NCI-H1694 treated with DMSO at 0.1 percent for 48 hours (cell line): ENCODE results near the gene ITGAV.
"Not testable (repeated sequence)": the region's sequence is repeated elsewhere in the genome, so short reads cannot be mapped to it uniquely, and the experiment has no call there.

Source experiments
- DNase-seq: peaks from one replicate; lab custom pipeline; 2025; lab: John Stamatoyannopoulos, UW

The ITGAV gene

DNA sequence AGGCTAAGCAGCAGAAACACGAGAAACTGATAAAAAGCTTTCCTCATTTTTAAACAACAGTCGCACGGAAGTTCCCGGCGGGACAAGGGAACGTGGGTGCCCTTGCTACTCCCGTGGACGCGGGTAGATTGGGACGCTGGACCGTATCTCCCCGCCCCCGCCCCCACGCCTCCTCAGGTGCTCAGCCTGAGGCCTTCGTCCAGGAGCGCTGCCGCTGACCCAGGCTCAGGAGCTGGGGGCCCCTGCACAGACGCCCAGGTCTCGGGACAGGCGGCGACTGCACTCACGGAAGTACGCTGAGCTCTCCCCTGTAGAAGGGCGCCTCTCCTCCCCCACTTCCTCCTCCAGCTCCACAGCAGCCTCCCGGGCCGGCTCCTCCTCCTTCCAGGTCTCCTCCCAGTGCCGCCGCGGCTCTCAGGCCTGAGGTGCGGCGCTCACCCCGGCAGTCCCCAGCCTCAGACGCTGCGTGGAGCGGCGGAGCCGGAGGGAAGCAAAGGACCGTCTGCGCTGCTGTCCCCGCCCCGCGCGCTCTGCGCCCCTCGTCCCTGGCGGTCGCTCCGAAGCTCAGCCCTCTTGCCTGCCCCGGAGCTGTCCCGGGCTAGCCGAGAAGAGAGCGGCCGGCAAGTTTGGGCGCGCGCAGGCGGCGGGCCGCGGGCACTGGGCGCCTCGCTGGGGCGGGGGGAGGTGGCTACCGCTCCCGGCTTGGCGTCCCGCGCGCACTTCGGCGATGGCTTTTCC is at the start of gene ITGAV:
Gene ITGAV (plus strand): TSS at position 445 of the 738 bp plus-strand sequence. CDS start 283 bp downstream, at position 728.
- DNase-seq = peak; percentile 83

DNA sequence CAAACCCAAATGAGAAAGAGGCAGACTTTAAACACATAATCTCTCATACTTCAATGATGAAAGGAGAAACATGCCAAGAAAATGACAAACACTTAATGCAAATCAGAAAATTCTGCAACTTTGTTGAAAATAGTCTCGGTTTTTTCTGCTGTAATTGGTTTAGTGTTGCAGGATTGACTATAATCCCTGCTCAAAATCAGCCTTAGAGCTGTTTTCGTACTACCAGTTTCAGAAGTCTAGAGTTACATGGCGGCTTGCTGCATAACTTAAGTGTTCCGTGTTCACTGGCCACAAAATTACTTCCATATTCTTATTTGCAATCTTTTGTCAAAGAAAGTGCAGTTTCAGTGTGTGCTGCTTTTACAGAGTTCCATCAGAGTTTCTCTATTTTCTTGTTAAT is 48.9 kb upstream of the ITGAV start:
- DNase-seq = no peak

DNA sequence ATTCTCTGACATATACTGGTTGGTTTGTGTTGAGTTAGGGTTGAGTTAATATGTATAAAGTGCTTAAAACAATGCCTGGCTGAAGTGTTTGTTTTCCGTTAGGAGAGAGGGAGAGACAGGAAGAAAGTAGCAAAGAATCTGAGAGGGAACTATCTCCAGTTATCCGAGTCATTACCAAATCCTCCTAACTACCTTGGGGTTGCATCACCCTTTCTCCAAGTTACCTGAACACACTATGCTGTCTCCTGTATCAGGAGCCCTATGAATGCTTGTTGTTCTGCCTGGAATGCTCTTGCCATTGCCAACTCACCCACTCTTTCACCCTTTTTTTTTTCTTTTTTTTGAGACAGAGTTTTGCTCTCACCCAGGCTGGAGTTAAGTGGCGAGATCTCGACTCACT is 47.9 kb upstream of the ITGAV start:
- no peak for DNase-seq

DNA sequence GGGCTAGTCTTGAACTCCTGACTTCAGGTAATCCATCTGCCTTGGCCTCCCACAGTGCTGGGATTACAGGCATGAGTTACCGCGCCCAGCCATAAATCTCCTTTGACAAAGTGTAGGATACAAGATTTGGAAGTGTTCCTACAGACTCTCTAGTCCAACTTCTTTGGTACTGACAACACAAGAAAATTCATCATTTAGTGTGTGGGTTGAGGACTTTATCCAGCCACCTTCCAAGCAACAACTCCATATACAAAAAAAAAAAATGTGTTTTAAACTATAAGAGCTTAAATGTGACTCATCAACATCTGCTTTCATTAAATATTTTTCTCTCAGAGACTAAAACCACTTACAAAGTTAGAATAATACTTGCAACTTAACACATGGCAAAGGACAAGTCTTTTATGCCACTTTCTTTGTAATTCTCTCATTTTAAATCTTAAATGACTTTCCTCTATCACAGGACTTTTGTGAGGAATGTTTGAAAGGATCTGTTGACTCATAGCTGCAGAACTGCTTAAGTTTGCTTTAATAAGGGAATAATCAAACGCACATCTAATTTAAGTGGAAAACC is 46.2 kb upstream of the ITGAV start:
- no peak for DNase-seq

DNA sequence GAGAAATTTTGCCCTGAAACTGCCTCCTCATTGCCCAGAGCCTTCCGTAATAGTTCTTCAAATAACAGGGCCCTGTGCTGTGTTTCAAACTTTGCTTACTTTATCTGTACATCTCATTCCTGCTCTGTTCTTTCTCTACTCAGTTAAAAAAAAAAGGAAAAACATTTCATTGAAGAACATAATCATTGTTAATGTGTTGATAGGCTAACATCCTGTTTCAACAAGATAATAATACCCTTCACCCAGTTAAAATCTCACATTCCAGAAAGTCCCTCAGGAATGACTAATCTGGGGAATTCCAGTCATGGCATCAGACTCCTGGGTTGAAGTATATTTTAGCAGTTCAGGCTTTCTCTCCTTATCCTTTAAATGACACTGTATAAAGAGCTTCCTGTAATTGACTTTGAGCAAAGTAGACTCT is 45.6 kb upstream of the ITGAV start:
- no peak for DNase-seq

DNA sequence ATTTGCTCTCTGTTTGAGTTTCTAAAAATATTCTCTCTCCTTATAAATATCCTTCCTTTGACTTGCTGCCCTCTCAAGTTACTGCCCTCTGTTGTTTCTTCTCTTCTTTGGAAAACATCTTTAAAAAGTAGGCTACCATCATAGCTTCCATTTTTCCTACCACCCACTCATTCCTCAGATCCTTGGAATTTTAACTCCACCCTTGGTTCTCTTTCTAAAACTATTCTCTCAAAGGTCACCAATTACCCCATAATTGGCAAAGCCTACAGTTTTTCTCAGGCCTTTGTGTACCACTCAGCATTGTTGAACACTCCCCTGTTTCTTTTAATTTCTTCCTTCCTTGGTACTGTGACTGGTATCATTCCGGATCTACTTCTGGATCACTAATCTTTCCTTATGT is 43.0 kb upstream of the ITGAV start:
- no peak for DNase-seq

DNA sequence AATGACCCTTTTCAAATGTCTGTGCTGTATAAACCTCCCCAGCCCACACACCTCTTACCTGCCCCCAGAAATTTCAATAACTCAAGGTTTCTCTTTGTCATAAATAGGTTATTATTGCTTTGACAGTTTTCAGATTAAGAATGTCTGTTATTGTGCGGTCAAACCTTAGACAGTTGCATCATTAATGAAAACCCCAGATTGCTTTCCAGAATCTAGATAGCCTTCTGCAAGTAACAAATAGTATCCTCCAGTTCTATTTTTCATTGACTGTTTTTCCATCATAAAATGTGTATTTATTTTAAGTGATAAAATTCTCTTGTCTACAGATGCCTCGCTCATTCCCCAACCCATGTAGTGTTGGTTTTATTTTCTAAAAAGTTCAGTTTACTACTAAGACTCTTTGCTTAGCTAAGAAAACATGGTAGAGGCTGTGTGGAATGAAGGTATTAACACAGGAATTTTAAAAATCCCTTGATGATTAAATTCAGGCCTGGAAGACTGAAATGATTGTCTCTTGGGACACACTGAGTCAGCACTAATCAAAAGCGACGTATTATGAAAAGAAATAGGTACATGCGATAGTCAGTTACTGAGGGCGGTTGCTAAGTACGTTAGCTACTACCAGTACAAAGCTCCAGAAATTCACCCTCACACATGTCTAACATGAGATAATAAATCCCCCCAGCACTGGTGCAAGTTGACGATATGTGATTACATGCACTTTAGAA is 38.4 kb upstream of the ITGAV start:
- DNase-seq = no peak

DNA sequence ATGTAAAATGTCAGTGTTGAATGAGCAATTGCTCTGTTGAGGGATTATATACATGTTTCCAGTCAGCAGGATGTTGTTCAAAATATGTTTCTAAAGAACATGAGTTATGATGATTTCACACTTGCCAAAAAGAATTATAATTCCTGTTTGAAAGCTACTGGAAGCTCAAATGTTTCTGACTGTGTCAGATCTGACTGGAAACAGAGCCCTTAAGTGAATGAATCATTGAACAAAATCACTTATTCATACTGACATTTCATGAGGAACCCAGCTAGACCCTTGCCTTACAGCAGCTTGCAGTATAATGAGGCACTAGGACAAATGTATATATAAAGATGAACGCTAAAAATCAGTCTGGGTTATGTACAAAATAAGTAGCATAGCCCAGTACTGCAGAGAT is 35.4 kb upstream of the ITGAV start:
- no peak for DNase-seq

DNA sequence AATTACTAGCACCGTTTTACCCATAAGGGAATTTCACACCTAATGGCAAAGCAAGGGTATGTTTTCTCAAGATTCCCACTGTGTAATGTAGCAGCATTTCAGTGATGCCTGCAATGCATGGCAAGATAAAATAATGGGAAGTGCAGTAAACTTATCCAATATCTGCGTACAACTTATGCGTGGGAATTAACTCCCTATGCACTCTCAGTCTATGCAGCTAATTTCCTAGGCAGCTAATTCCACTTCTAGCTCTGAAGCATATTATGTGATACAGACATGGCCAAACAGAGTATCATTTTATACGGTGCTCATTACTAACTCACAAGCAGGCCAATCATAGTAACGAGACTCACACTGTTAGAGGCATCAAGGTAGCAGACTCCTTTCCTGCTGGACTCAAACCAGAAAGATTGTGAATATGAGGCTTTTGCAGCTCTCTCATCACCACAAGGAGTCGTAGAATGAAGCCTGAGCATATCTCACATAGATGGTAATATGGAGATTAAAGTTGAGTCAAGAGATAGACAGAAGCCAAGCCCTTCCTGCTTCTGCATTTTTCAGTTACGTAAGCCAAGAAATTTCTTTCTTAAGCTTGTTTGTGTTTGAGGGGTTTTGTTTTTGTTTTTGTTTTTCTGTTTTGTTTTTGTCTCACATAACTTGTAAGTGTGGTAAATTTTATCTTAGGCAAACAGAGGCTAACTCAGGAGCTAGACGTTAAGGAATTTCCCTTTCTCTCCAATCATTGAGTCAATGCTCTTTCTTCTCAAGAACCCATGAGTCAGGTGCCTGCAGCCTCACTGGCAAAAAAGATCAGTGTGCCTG is 34.8 kb upstream of the ITGAV start:
- no peak for DNase-seq

DNA sequence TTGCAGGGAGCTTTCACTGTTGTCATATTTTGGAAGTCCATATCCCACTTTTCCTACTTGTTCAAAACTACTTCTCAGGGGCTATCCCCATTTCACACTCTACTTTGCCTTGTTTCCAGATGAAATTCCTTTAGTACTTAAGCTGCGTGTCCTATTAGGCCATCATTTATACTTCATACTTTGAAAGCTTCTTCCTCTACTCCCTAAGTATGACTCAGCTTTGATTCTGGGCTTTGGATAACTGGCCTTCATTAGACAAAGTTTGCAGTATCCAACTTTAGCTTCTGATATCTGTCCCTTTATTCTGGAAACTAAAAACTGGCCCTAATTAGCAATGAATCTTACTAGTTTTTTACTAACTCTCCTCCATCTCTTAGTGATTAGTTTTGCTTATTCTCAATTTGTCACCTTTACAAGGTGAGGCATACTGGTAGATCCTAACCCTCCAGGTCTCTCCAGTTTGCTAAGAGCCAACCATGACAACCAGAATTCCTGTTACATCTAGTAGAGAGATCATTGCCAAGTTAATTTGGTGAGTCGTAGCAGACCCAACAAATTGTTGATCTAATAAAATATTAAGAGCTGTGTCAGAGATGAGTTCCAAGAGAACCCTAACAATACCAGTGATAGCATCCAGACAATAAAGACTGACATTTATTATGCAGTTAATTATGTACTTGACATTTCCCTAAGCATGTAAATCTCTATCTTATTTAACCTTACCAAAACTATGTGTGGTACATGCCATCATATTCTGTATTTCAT is 31.2 kb upstream of the ITGAV start:
- DNase-seq = no peak

DNA sequence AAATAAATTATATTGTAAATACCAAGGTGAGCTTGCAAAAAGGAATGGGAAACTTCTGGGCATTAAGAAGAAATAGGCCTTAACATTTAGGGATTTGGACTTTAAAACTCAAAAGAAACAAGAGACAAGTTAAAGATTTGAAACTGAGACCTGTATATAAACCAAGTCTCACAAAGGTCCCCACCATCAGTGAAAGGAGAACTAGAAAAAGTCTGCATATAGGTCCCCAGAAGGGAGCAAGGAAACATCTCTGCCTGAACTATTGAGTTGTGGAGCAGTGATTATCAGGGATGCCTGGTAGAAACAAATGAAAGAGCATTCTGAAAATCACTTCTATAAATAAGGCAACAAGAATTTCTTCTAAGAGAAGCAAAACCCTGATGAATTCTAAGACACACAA is 30.5 kb upstream of the ITGAV start:
- no peak for DNase-seq

DNA sequence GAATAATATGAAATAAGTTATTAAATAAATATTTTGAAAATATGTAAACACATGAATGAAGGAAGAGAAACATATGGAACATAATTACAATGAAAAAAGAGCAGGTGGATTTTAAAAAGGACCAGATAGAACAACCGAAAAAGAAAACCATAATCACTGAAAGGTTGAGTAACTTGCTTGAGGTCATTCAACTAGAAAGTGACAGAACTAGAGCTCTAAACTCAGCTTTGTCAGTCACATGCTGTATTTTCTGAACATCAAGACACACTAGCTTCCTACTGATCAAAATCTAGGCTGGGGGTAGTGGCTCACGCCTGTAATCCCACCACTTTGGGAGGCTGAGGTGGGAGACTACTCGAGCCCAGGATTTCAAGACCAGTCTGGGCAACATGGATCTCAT is 30.0 kb upstream of the ITGAV start:
- DNase-seq = no peak

DNA sequence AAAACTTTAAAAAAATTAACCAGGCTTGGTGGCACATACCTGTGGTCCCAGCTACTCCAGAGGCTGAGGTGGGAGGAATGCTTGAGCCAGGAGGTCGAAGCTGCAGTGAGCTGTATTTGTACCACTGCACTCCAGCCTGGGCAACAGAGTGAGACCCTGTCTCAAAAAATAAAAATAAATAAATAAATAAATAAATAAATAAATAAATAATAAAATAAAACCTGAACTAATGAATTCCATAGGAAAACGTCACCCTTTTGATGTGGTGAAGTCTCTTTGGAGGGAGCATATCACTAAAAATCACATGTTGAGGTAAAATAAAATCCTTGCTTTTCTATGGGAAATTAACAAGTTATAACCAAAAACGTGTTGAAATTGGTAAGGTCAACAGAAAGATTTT is 29.6 kb upstream of the ITGAV start:
- no peak for DNase-seq

DNA sequence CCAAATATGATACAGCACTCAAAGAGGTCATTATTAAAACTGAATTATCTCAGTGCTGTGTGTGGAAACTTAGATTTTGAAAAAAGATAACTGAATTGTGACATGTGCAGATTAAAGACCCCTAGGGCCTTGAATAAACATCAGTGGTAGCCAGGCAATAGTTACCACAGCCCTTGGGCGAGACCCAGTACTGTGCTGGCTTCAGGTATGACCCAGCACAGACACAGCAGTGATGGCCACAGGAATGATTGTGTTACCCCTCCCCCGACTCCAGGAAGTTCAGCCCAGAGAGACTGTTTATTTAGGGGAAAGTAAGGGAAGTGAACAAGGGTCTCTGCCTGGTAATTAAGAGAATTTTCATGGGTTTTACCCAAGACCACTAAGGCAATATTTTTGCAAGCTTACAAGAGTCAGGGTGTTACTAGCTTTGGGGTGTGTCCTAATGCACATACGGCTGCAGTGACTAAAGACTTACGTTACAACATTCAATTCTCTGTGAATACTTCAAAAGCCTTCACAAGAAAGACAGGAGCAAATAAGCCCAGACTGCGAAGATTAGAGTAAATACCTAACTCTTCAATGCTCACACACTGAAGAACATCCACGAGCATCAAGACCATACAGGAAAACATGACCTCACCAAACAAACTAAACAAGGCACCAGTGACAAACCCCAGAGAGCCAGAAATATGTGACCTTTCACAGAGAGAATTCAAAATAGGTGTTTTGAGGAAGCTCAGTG is 28.2 kb upstream of the ITGAV start:
- no peak for DNase-seq

DNA sequence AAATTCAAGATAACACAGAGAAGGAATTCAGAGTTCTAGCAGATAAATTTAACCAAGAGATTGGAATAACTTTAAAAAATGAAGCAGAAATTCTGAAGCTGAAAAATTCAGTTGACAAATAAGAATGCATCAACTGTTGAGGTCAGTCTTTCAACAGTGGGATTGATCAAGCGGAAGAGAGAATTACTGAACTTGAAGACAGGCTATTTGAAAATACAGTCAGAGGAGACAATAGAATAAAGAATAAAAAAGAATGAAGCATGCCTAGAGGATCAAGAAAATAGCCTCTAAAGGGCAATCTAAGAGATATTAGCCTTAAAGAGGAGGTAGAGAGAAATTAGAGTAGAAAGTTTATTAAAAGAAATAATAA is 27.7 kb upstream of the ITGAV start:
- no peak for DNase-seq

DNA sequence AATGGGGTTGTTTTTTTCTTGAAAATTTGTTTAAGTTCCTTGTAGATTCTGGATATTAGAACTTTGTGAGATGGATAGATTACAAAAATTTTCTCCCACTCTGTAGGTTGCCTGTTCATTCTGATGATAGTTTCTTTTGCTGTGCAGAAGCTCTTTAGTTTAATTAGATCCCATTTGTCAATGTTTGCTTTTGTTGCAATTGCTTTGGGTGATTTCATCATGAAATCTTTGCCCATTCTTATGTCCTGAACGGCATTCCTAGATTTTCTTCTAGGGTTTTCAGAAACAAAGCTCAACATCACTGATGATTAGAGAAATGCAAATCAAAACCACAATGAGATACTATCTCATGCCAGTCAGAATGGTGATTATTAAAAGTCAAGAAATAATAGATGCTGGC is 21.3 kb upstream of the ITGAV start:
- DNase-seq = not testable (repeated sequence)

DNA sequence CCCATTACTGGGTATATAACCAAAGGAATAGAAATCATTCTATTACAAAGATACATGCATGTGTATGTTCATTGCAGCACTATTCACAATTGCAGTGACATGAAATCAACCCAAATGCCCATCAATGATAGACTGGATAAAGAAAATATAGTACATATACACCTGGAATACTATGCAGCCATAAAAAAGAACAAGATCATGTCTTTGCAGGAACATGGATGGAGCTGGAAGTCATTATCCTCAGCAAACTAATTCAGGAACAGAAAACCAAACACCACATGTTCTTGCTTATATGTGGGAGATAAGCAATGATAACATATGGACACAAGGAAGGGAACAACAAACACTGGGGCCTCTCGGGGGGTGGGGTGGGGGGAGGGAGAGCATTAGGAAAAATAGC is 20.7 kb upstream of the ITGAV start:
- DNase-seq = not testable (repeated sequence)

DNA sequence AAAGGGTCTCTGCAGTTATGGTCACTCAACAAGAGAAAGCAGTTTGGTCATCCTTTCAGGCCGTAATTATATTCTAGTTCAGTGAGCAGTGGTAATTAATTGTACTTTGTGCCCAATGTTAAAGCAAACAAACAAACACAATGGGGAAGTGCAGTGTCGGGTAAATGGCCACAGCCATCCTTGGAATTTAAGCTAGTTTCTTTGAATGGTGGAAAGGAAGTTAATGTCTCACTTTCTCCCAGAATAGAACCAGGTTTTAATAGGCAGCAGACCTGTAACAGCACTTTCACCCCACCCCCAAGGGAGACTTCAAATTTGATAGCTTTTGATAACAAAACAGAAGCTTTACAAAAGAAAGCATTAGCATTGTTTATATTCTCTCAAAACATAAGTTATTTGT is 20.0 kb upstream of the ITGAV start:
- DNase-seq = no peak

DNA sequence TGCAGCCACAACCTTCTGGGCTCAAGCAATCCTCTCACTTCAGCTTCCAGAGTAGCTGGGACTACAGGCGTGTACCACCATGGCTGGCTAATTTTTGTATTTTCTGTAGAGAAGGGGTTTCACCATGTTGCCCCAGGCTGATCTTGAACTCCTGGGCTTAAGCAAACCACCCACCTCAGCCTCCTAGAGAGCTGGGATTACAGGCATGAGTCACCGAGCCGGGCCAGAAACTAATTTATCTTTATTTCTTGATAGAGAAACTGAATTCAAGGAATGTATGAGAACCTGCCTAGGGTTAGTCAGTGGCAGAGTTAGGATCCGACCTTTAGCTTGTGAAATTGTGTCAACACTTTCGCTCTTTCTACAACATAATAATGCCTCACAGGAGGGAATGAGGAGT is 19.3 kb upstream of the ITGAV start:
- DNase-seq = no peak

DNA sequence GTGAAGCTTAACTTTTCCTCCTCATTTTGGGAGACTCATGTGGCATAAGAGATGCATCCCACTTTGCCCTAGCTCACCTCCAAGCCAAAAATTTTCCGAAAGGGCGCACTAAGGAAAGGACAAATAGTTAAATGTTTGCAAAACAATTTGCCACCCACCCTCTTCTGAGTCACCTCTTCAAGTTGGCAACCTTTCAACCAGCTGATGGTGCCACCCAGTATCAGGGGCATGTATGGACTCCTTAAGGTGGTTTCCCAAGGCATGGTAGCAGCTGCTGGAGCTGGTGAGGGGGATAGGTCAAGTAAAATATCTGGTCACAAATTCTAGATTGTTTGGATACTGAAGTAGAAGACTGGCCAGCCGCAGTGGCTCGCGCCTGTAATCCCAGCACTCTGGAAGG is 17.2 kb upstream of the ITGAV start:
- no peak for DNase-seq

DNA sequence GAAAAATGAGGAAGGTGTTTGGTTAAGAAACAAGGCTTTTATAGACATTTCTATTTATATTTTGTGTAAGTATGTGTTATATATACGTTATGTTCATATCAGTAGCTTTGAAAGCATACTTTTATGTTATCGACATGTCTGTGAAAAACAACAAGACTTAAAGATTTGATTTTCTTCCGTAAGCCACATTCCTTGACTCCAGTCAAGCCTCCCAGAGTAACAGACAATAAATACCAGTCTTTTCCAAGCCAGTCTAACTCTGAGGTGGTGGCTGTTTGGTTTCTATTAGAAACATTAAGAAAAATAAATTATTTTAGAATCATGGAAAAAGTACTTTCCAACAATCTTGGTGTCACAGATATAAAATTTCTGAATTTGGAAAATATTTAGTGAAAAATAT is 16.3 kb upstream of the ITGAV start:
- no peak for DNase-seq
